ENCODE measurements around the gene TTLL11.

Gene TTLL11

GRCh38 chr9:121785673-121786542 lies 307.2 kb downstream of the TTLL11 start:
- TF ChIP-seq MAX (IDR thresholded peaks at IDR 0.05; ENCODE audit: low read depth, low read length) (no peak), POLR2A (IDR thresholded peaks at IDR 0.05; ENCODE audit: extremely low read depth, insufficient read length) (no peak), CTCF (IDR thresholded peaks at IDR 0.05; ENCODE audit: low read depth, low read length) (no peak), MYC (IDR thresholded peaks at IDR 0.05; ENCODE audit: low read depth, low read length) (no peak)

GRCh38 chr9:121784731-121785411 lies 308.2 kb downstream of the TTLL11 start:
- DNase-seq (ENCODE audit: low read depth) = peak; percentile 22
- no peak overlapping the region for H3K4me3 ChIP-seq (ENCODE audit: low read depth, low read length)
- TF ChIP-seq POLR2A (IDR thresholded peaks at IDR 0.05; ENCODE audit: extremely low read depth, insufficient read length) = no peak

More at GRCh38 chr9:121785673-121786542, 307.2 kb downstream of the TTLL11 start:
- no peak overlapping the region for H3K4me3 ChIP-seq (ENCODE audit: low read depth, low read length)
- DNase-seq (ENCODE audit: low read depth) = no peak

- TF ChIP-seq MYC (IDR thresholded peaks at IDR 0.05; ENCODE audit: low read depth, low read length) (no peak), MAX (IDR thresholded peaks at IDR 0.05; ENCODE audit: low read depth, low read length) (0 out of 2 replicates have a peak, but pooled peaks have one; percentile 15), CTCF (IDR thresholded peaks at IDR 0.05; ENCODE audit: low read depth, low read length) (no peak), POLR2A (IDR thresholded peaks at IDR 0.05; ENCODE audit: extremely low read depth, insufficient read length) (no peak)
- no peak overlapping the region for H3K4me3 ChIP-seq (ENCODE audit: low read depth, low read length)
- peak; percentile 62 for DNase-seq (ENCODE audit: low read depth)
Measured at GRCh38 chr9:121783521-121784507, 309.3 kb downstream of the TTLL11 start.

- TF ChIP-seq MAX (IDR thresholded peaks at IDR 0.05; ENCODE audit: low read depth, low read length) (no peak), MYC (IDR thresholded peaks at IDR 0.05; ENCODE audit: low read depth, low read length) (no peak), POLR2A (IDR thresholded peaks at IDR 0.05; ENCODE audit: extremely low read depth, insufficient read length) (no peak)
Measured at GRCh38 chr9:121783111-121783510, 310.0 kb downstream of the TTLL11 start.

GRCh38 chr9:121782514-121783110 lies 310.5 kb downstream of the TTLL11 start:
- no peak overlapping the region for H3K4me3 ChIP-seq (ENCODE audit: low read depth, low read length)
- no peak for DNase-seq (ENCODE audit: low read depth)
- no peak for TF ChIP-seq MYC (IDR thresholded peaks at IDR 0.05; ENCODE audit: low read depth, low read length)
- TF ChIP-seq CTCF (IDR thresholded peaks at IDR 0.05; ENCODE audit: low read depth, low read length) = no peak
- no peak for TF ChIP-seq MAX (IDR thresholded peaks at IDR 0.05; ENCODE audit: low read depth, low read length)
- TF ChIP-seq POLR2A (IDR thresholded peaks at IDR 0.05; ENCODE audit: extremely low read depth, insufficient read length) = no peak

More at GRCh38 chr9:121783111-121783510, 310.0 kb downstream of the TTLL11 start:
- no peak overlapping the region for H3K4me3 ChIP-seq (ENCODE audit: low read depth, low read length)
- no peak for DNase-seq (ENCODE audit: low read depth)
